NCI-H1417 (cell line): ENCODE data around the gene USP17L29.
"Not testable (repeated sequence)": the region's sequence is repeated elsewhere in the genome, so short reads cannot be mapped to it uniquely, and the experiment has no call there.

Experiments
- DNase-seq, 3 experiments: peaks; one replicate each; lab custom pipeline; 2025; lab: John Stamatoyannopoulos, UW

The USP17L29 gene

GRCh38 chr4:9353338-9353737, at the start of gene USP17L29:
USP17L29 (plus strand) TSS chr4:9353638; CDS start chr4:9353638, 0 bp downstream.
- not testable (repeated sequence) for DNase-seq

GRCh38 chr4:9324191-9324590, 29.2 kb upstream of the USP17L29 start:
- not testable (repeated sequence) for DNase-seq

- not testable (repeated sequence) for DNase-seq
Measured at GRCh38 chr4:9324865-9325264, 28.6 kb upstream of the USP17L29 start, which contains the start of gene USP17L24. USP17L24 (plus strand) TSS chr4:9325165; CDS start chr4:9325165, 0 bp downstream.

GRCh38 chr4:9329611-9330010, 23.8 kb upstream of the USP17L29 start, which contains the start of gene USP17L25:
USP17L25 (plus strand) TSS chr4:9329911; CDS start chr4:9329911, 0 bp downstream.
- not testable (repeated sequence) for DNase-seq

GRCh38 chr4:9334358-9334757, 19.1 kb upstream of the USP17L29 start, which contains the start of gene USP17L26:
USP17L26 (plus strand) TSS chr4:9334658; CDS start chr4:9334658, 0 bp downstream.
- DNase-seq = not testable (repeated sequence)

- DNase-seq = not testable (repeated sequence)
Measured at GRCh38 chr4:9339103-9339502, 14.3 kb upstream of the USP17L29 start, which contains the start of gene USP17L5. USP17L5 (plus strand) TSS chr4:9339403; CDS start chr4:9339403, 0 bp downstream.

GRCh38 chr4:9343848-9344247, 9.6 kb upstream of the USP17L29 start, which contains the start of gene USP17L27:
USP17L27 (plus strand) TSS chr4:9344148; CDS start chr4:9344148, 0 bp downstream.
- DNase-seq = not testable (repeated sequence)

- DNase-seq = not testable (repeated sequence)
Measured at GRCh38 chr4:9348593-9348992, 4.8 kb upstream of the USP17L29 start, which contains the start of gene USP17L28. USP17L28 (plus strand) TSS chr4:9348893; CDS start chr4:9348893, 0 bp downstream.

- DNase-seq = not testable (repeated sequence)
Measured at GRCh38 chr4:9350866-9351265, 2.6 kb upstream of the USP17L29 start.

- not testable (repeated sequence) for DNase-seq
Measured at GRCh38 chr4:9362829-9363228, 9.4 kb downstream of the USP17L29 start, which contains the start of gene USP17L30. USP17L30 (plus strand) TSS chr4:9363129; CDS start chr4:9363129, 0 bp downstream.

GRCh38 chr4:9379881-9380280, 26.4 kb downstream of the USP17L29 start:
- not testable (repeated sequence) for DNase-seq

- not testable (repeated sequence) for DNase-seq
Measured at GRCh38 chr4:9381012-9381534, 27.6 kb downstream of the USP17L29 start.

GRCh38 chr4:9384126-9384525, 30.7 kb downstream of the USP17L29 start:
- DNase-seq = no peak

- not testable (repeated sequence) for DNase-seq
Measured at GRCh38 chr4:9389001-9389400, 35.6 kb downstream of the USP17L29 start.
